Fibroblast of lung (primary cell): Measurements from ENCODE around the gene KCNJ2.
A peak's percentile ranks its signal among the peaks of the same experiment; 100 is the strongest.

Source experiments
- EZH2 ChIP-seq: IDR thresholded peaks from 2 replicates; pipeline ENCODE4 v1.5.1; 2012; ENCODE audit warnings: low read length, control low read depth, mild to moderate bottlenecking; ENCODE audit errors: missing control alignments
- TF ChIP-seq, protein P1 (sequence below), 2 donors: IDR thresholded peaks in 1 of 2; conservative IDR thresholded peaks in 1 of 2; 1 replicate in 1 of 2; 2 replicates in 1 of 2; pipeline ENCODE4 v1.5.1; 2011 to 2012; ENCODE audit warnings: low read length in 2 of 2, control low read depth in 1 of 2, inconsistent platforms in 1 of 2, low read depth in 1 of 2, mild to moderate bottlenecking in 1 of 2

DNA sequence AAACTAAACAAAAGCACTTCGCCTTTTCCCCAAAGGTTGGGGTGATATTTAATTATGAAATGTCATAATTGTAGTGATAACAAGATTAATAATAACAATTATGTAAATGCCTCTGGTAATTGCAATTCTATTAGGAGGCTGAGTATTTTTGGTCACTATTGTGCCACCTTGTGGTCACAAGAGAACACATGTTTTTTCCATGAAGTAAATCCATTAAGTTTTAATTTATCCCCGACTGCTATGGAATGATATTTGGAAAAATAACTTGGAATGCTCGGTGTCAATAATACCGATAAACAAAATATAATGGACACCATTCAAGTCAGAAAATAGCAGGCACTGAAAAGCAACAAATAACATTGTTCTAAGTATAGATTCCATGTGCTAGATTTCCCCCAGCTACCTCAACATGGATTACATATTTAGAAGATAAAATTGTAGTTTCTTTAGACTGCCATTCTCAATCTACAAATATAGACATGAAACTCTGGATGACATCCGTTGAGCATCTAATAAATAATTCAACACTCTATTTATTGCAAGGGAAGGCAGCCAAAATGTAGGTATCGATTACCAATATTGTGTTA lies 25.0 kb upstream of the KCNJ2 start:
- TF ChIP-seq, protein P1, sequence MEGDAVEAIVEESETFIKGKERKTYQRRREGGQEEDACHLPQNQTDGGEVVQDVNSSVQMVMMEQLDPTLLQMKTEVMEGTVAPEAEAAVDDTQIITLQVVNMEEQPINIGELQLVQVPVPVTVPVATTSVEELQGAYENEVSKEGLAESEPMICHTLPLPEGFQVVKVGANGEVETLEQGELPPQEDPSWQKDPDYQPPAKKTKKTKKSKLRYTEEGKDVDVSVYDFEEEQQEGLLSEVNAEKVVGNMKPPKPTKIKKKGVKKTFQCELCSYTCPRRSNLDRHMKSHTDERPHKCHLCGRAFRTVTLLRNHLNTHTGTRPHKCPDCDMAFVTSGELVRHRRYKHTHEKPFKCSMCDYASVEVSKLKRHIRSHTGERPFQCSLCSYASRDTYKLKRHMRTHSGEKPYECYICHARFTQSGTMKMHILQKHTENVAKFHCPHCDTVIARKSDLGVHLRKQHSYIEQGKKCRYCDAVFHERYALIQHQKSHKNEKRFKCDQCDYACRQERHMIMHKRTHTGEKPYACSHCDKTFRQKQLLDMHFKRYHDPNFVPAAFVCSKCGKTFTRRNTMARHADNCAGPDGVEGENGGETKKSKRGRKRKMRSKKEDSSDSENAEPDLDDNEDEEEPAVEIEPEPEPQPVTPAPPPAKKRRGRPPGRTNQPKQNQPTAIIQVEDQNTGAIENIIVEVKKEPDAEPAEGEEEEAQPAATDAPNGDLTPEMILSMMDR (conservative IDR thresholded peaks at IDR 0.05 in 1 of 2, IDR thresholded peaks at IDR 0.05 in 1 of 2; ENCODE audit: low read depth in 1 of 2, low read length in 2 of 2), result peak in 1 of 2 donors; percentile 55
- no peak for TF ChIP-seq EZH2
